ENCODE results near the gene CCZ1B. TPM values are rescaled to one million over a fixed set of nuclear protein-coding genes. Genes with fewer than 3 reads are reported as not detected.
"Not testable (repeated sequence)": the region's sequence is repeated elsewhere in the genome, so short reads cannot be mapped to it uniquely, and the experiment has no call there.

Gene CCZ1B
- total RNA-seq = 10 to 100 TPM; 48.9 to 91.8 (median 57.7) TPM
- polyA plus RNA-seq = 10 to 100 TPM; 32.6 to 46.8 (median 35.8) TPM

- TF ChIP-seq POLR2AphosphoS5 (IDR thresholded peaks at IDR 0.05) = peak in 1 of 4 donors; percentile 43
- peak within 1 kb of the TSS; percentile 57 to 75 (median 72) for H3K27ac ChIP-seq
- peak; percentile 86 for DNase-seq
- H3K36me3 ChIP-seq = peaks cover 0 to 11% (median 2%) of the 10 kb centered on the region in 4 donors
- 2 to 3% methylated on average over 26 of the region's 35 CpGs for WGBS, 2 donors
- intact Hi-C loops (cut with DNase I); H3K9me3 ChIP-seq; H3K4me1 ChIP-seq; H3K27me3 ChIP-seq: not testable (repeated sequence)
- H3K4me3 ChIP-seq = peak within 1 kb of the TSS; percentile 44 to 66 (median 55)
Observed at GRCh38 chr7:6826151-6826550, at the start of gene CCZ1B. Gene CCZ1B (minus strand): TSS chr7:6826275. CDS start chr7:6826197, 78 bp downstream.

- H3K27me3 ChIP-seq; H3K27ac ChIP-seq; H3K9me3 ChIP-seq; H3K4me3 ChIP-seq; intact Hi-C loops (cut with DNase I); H3K36me3 ChIP-seq; DNase-seq; H3K4me1 ChIP-seq: not testable (repeated sequence)
- WGBS, 2 donors = 93 to 95% methylated on average over 15 of the region's 15 CpGs
Observed at GRCh38 chr7:6875022-6875421, 48.9 kb upstream of the CCZ1B start.

GRCh38 chr7:6872246-6872945 is 46.3 kb upstream of the CCZ1B start:
- intact Hi-C loops (cut with DNase I); H3K36me3 ChIP-seq; DNase-seq; H3K27me3 ChIP-seq; H3K9me3 ChIP-seq; H3K27ac ChIP-seq; H3K4me3 ChIP-seq; H3K4me1 ChIP-seq: not testable (repeated sequence)
- 77 to 80% methylated on average over 11 of the region's 11 CpGs for WGBS, 2 donors

GRCh38 chr7:6871421-6872144 is 45.5 kb upstream of the CCZ1B start:
- H3K27ac ChIP-seq; H3K36me3 ChIP-seq; H3K9me3 ChIP-seq; DNase-seq; H3K4me1 ChIP-seq; H3K4me3 ChIP-seq; intact Hi-C loops (cut with DNase I); H3K27me3 ChIP-seq: not testable (repeated sequence)
- 30 to 76% methylated on average over 17 of the region's 17 CpGs for WGBS, 2 donors

GRCh38 chr7:6864751-6865150 is 38.7 kb upstream of the CCZ1B start:
- intact Hi-C loops (cut with DNase I); H3K27me3 ChIP-seq; DNase-seq; H3K27ac ChIP-seq; H3K4me1 ChIP-seq; H3K9me3 ChIP-seq; H3K36me3 ChIP-seq; H3K4me3 ChIP-seq: not testable (repeated sequence)
- 62 to 88% methylated on average over 10 of the region's 10 CpGs for WGBS, 2 donors

- H3K4me1 ChIP-seq; H3K4me3 ChIP-seq; H3K27me3 ChIP-seq; H3K9me3 ChIP-seq; DNase-seq; H3K36me3 ChIP-seq; intact Hi-C loops (cut with DNase I); H3K27ac ChIP-seq: not testable (repeated sequence)
- 73 to 95% methylated on average over 12 of the region's 12 CpGs for WGBS, 2 donors
Observed at GRCh38 chr7:6864188-6864587, 38.1 kb upstream of the CCZ1B start.

- intact Hi-C loops (cut with DNase I); H3K27ac ChIP-seq; H3K36me3 ChIP-seq; H3K4me3 ChIP-seq; DNase-seq; H3K4me1 ChIP-seq; H3K9me3 ChIP-seq; H3K27me3 ChIP-seq: not testable (repeated sequence)
- WGBS, 2 donors = 82 to 90% methylated on average over 13 of the region's 13 CpGs
Observed at GRCh38 chr7:6862876-6863275, 36.8 kb upstream of the CCZ1B start.

GRCh38 chr7:6857721-6858314 is 31.7 kb upstream of the CCZ1B start:
- not testable (repeated sequence) for H3K27me3 ChIP-seq
- peak; percentile 73 for DNase-seq
- WGBS, 2 donors = 6 to 13% methylated on average over 14 of the region's 14 CpGs

GRCh38 chr7:6855563-6856131 is 29.6 kb upstream of the CCZ1B start:
- DNase-seq; H3K36me3 ChIP-seq; H3K9me3 ChIP-seq; intact Hi-C loops (cut with DNase I); H3K27ac ChIP-seq; H3K4me1 ChIP-seq; H3K27me3 ChIP-seq: not testable (repeated sequence)
- peak overlapping the region; percentile 11 to 52 (median 40) for H3K4me3 ChIP-seq
- 5 to 6% methylated on average over 47 of the region's 47 CpGs for WGBS, 2 donors

More at GRCh38 chr7:6857721-6858314, 31.7 kb upstream of the CCZ1B start:
- H3K4me3 ChIP-seq; intact Hi-C loops (cut with DNase I); H3K9me3 ChIP-seq; H3K27ac ChIP-seq; H3K4me1 ChIP-seq; H3K36me3 ChIP-seq: not testable (repeated sequence)
- TF ChIP-seq CTCF (IDR thresholded peaks at IDR 0.05) = peak in 3 of 4 experiments; percentile 43 to 69 (median 59)

- H3K27me3 ChIP-seq; H3K9me3 ChIP-seq; intact Hi-C loops (cut with DNase I); H3K36me3 ChIP-seq; H3K27ac ChIP-seq; H3K4me1 ChIP-seq; DNase-seq: not testable (repeated sequence)
- H3K4me3 ChIP-seq = peak overlapping the region; percentile 11 to 52 (median 40)
- 0 to 1% methylated on average over 61 to 63 of the region's 71 CpGs for WGBS, 2 donors
Observed at GRCh38 chr7:6854747-6855562, 28.9 kb upstream of the CCZ1B start.

- DNase-seq; H3K27ac ChIP-seq; H3K4me3 ChIP-seq; H3K36me3 ChIP-seq; H3K4me1 ChIP-seq; H3K9me3 ChIP-seq; intact Hi-C loops (cut with DNase I); H3K27me3 ChIP-seq: not testable (repeated sequence)
- WGBS, 2 donors = 90 to 92% methylated on average over 17 of the region's 17 CpGs
Observed at GRCh38 chr7:6853681-6854080, 27.6 kb upstream of the CCZ1B start.
